Transverse colon (tissue), 4 donors: ENCODE data around the gene MAGI2.

Experiments used
- POLR2AphosphoS5 ChIP-seq, 3 donors: sonication (generic); formaldehyde crosslinking; IDR thresholded peaks; one replicate each; pipeline ENCODE4 v1.6.1; 2016; ENCODE audit warnings: antibody characterized with exemption in 3 of 3
- TF ChIP-seq, protein P1 (sequence below), 5 experiments: fragments of 200-600 bp in 3 of 5; fragments of 450-650 bp in 2 of 5; sonication (generic) in 3 of 5; IDR thresholded peaks; 1 replicate in 2 of 5; 2 replicates in 3 of 5; pipeline ENCODE4 v1.5.1; 2016 to 2017; ENCODE audit warnings: antibody characterized with exemption in 5 of 5, inconsistent platforms in 3 of 5, mild to moderate bottlenecking in 2 of 5, moderate library complexity in 1 of 5

DNA sequence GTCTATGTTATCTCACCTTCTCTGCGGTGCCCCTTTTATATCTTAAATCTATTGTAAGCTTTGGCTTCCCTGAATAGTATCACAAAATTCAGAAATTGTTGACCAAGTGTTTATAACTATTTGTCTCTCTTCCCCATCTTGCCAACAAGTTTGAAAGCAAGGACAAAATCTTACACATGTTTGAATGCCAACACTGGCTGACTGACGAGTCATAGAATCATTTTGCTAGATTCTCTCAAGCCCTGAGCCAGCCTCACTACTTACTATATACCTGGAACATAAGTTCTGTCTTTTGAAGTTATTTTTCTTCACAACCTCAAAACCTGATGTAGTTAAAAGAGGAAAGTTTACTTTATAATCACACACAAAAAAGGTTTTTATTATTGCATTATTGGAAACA, 954.2 kb downstream of the MAGI2 start:
- TF ChIP-seq, protein P1, sequence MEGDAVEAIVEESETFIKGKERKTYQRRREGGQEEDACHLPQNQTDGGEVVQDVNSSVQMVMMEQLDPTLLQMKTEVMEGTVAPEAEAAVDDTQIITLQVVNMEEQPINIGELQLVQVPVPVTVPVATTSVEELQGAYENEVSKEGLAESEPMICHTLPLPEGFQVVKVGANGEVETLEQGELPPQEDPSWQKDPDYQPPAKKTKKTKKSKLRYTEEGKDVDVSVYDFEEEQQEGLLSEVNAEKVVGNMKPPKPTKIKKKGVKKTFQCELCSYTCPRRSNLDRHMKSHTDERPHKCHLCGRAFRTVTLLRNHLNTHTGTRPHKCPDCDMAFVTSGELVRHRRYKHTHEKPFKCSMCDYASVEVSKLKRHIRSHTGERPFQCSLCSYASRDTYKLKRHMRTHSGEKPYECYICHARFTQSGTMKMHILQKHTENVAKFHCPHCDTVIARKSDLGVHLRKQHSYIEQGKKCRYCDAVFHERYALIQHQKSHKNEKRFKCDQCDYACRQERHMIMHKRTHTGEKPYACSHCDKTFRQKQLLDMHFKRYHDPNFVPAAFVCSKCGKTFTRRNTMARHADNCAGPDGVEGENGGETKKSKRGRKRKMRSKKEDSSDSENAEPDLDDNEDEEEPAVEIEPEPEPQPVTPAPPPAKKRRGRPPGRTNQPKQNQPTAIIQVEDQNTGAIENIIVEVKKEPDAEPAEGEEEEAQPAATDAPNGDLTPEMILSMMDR (IDR thresholded peaks at IDR 0.05), result no peak
- no peak for TF ChIP-seq POLR2AphosphoS5 (IDR thresholded peaks at IDR 0.05)
